GM18499 (cell line): ENCODE results near the gene MACC1.
A peak's percentile ranks its signal among the peaks of the same experiment; 100 is the strongest.

Experiments used
- ATAC-seq: cut with Tn5 transposase; IDR thresholded peaks from one replicate; pipeline ENCODE4 v1.9.1; 2021; ENCODE audit warnings: moderate number of reproducible peaks; ENCODE audit not compliant: insufficient read depth, unreplicated experiment

Gene MACC1

GRCh38 chr7:20217193-20217948 lies at the start of gene MACC1:
MACC1 (minus strand) TSS chr7:20217384; CDS start chr7:20161862, 55,522 bp downstream.
- peak; percentile 30 for ATAC-seq

GRCh38 chr7:20264623-20265022 lies 47.4 kb upstream of the MACC1 start:
- ATAC-seq = no peak

- no peak for ATAC-seq
Observed at GRCh38 chr7:20260223-20260622, 43.0 kb upstream of the MACC1 start.

- ATAC-seq = no peak
Observed at GRCh38 chr7:20257212-20257611, 40.0 kb upstream of the MACC1 start.

- no peak for ATAC-seq
Observed at GRCh38 chr7:20249920-20250319, 32.7 kb upstream of the MACC1 start.

GRCh38 chr7:20249376-20249775 lies 32.2 kb upstream of the MACC1 start:
- ATAC-seq = no peak

- no peak for ATAC-seq
Observed at GRCh38 chr7:20246236-20246635, 29.1 kb upstream of the MACC1 start.

- no peak for ATAC-seq
Observed at GRCh38 chr7:20244334-20245120, 27.3 kb upstream of the MACC1 start.

GRCh38 chr7:20241911-20242261 lies 24.7 kb upstream of the MACC1 start:
- peak; percentile 18 for ATAC-seq

GRCh38 chr7:20241194-20241910 lies 24.2 kb upstream of the MACC1 start:
- no peak for ATAC-seq

GRCh38 chr7:20240080-20240926 lies 23.1 kb upstream of the MACC1 start:
- peak; percentile 35 for ATAC-seq

- ATAC-seq = peak; percentile 88
Observed at GRCh38 chr7:20238754-20239324, 21.7 kb upstream of the MACC1 start.

GRCh38 chr7:20238194-20238753 lies 21.1 kb upstream of the MACC1 start:
- no peak for ATAC-seq

GRCh38 chr7:20237464-20238193 lies 20.4 kb upstream of the MACC1 start:
- ATAC-seq = no peak

- no peak for ATAC-seq
Observed at GRCh38 chr7:20236790-20237189, 19.6 kb upstream of the MACC1 start.

GRCh38 chr7:20236043-20236442 lies 18.9 kb upstream of the MACC1 start:
- no peak for ATAC-seq

- ATAC-seq = no peak
Observed at GRCh38 chr7:20235288-20235687, 18.1 kb upstream of the MACC1 start.

GRCh38 chr7:20233362-20233761 lies 16.2 kb upstream of the MACC1 start:
- no peak for ATAC-seq

- no peak for ATAC-seq
Observed at GRCh38 chr7:20232848-20233247, 15.7 kb upstream of the MACC1 start.
